SIG-M5 (cell line): ENCODE data around the gene DTD1.

Experiments used
- DNase-seq: peaks from one replicate; lab custom pipeline; 2025; lab: John Stamatoyannopoulos, UW

Gene DTD1

GRCh38 chr20:18795366-18795765 is 207.5 kb downstream of the DTD1 start:
- no peak for DNase-seq

DNA sequence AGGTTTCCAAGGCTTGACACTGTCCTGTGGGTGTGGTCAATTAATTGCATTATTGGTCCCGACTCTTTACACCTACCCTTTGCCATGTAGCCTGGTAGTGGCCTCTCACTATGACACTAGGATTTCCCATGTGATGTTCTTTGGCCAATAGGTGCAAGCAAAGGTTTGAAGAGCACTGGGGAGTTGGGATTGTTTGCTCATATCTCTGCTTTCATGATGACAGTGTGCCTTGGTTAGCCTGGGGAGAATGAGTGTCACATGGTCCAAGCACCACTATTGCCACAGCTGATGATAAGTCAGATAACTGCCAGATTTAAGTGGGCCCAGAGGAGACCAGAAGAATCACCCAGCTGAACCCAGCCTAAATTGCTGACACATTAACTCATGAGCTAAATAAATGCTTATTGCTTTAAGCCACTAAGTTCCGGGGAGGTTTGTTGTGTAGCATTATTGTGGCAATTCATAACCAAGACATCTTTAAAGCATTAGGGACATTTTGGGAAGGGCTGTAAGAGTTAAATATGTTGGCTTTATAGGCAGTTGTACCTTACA is 208.5 kb downstream of the DTD1 start:
- DNase-seq = no peak

DNA sequence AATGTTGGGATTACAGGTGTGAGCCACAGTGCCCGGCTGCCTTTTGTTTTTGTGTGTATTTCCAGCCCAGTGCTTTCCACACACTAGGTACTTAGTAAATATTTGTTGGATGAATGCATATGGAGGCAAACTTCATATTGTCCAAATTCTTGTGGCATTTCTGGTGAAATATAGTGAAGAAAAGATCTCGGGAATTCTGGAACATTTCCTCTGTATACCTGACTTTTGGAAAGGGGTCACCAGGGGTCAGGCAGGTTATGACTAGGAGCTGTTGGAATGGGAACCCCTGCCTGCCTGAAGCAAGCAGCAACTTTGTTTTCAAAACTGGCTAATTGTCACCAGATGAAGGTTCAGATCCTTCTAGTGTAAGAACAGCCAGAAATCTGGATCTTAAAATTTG is 213.7 kb downstream of the DTD1 start:
- no peak for DNase-seq

GRCh38 chr20:18802012-18802634 is 214.3 kb downstream of the DTD1 start:
- no peak for DNase-seq

DNA sequence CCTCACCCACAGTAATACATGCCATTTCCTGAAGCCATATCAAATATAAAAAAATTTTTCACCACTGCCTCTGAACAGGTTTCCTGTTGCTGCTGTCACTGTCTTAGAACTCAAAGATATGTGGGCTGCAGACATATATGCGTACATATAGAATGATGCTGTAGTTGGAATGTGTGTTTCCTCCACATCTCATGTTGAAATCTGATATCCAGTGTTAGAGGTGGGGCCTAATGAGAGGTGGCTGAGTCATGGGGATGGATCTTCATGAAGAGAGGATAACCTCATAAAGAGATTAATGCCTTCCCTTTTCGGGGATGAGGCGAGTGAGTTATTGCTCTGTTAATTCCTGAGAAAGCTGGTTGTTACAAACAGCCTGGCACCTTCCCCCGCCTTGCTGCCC is 218.0 kb downstream of the DTD1 start:
- DNase-seq = no peak

DNA sequence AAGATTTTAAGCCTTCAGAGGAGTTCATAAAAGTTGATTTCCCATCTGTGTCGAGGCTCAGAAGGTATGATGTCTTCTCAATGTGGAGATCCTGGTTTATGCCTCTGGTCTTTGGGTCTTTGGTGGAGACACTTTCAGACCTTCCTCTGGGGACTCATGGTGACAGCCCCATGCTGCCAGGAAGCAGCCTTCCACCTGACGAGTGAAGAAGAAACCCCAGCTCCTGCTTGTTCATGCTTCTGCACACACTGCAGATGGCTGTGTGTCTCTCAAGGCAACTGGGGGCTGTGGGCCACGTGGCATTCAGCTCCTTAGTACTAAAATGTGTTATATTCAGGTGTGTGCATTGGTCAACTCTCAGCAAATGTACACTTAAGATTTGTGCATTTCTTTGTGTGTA is 220.9 kb downstream of the DTD1 start:
- DNase-seq = no peak

DNA sequence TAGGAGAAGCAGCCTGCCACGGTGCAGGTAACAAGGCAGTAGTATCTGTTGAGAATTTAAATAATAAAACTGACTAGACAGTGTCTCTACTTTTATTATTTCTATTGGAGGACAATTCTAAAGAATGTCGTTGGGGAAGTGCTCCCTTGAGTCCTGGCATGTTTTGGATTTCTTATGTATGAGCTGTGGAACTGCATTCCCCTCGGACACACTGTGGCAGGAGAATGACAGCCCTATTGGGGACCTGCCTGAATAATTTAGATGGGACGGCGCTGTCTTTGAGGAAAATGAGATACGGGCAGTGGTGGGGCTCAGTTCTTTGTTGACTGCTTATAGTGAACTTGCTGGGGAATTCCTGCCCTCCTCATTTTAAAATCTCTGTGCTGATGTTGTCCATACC is 223.3 kb downstream of the DTD1 start:
- no peak for DNase-seq

- DNase-seq = no peak
Observed at GRCh38 chr20:18811904-18812303, 224.1 kb downstream of the DTD1 start.

DNA sequence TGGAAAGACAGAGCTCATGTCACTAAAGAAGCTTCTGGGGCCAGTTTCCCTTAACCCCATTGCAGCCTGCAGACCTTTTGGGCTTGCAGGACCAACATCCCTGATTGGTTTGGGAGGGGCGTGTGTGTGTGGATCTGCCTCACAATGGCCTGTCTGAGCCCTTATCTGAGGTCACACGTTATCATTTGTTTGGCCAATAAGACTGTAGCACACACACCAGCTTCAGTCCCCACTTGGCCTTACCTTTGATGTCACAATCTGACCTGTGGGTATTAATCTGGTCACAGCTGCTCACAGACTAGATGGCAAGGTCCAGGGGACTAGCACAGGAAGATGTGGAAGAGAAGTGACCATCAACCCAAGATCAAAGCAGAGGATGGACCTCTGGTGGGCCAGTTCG is 225.6 kb downstream of the DTD1 start, which contains the start of gene SCP2D1:
TSS of gene SCP2D1 (plus strand) at position 301 of the 400 bp plus-strand sequence. CDS start at position 334, 33 bp downstream.
- DNase-seq = no peak

- DNase-seq = no peak
Observed at GRCh38 chr20:18815194-18815942, 227.5 kb downstream of the DTD1 start.
